Measurements from ENCODE around the gene NEK4.
"Not testable (repeated sequence)": the region's sequence is repeated elsewhere in the genome, so short reads cannot be mapped to it uniquely, and the experiment has no call there.

Gene NEK4

GRCh38 chr3:52779011-52779836 is 8.5 kb upstream of the NEK4 start:
- Mint-ChIP-seq H3K4me3 (no peak overlapping the region), H3K27ac (no peak overlapping the region), H3K4me1 (peaks cover 2% of the 10 kb centered on the region), H3K36me3 (no peaks in the 10 kb centered on the region), H3K27me3 (peaks cover 71% of the 10 kb centered on the region), H3K9me3 (no peaks in the 10 kb centered on the region)
- no peak for DNase-seq
- CTCF ChIA-PET, result interaction anchor here (0.6 kb wide), 1 partner anchor 21 kb away, joined by 3 read pairs; no protein-coding TSS in a partner anchor

- no peak overlapping the region for H3K27ac Mint-ChIP-seq
- CTCF ChIA-PET, result no interaction called here
- H3K4me1 Mint-ChIP-seq, result peaks cover 2% of the 10 kb centered on the region
- no peak overlapping the region for H3K4me3 Mint-ChIP-seq
- H3K27me3 Mint-ChIP-seq, result peaks cover 66% of the 10 kb centered on the region
- no peaks in the 10 kb centered on the region for H3K9me3 Mint-ChIP-seq
- no peaks in the 10 kb centered on the region for H3K36me3 Mint-ChIP-seq
- no peak for DNase-seq
These were observed 7.4 kb upstream of the NEK4 start for GRCh38 chr3:52777959-52778805.

- no peaks in the 10 kb centered on the region for H3K9me3 Mint-ChIP-seq
- H3K36me3 Mint-ChIP-seq, result no peaks in the 10 kb centered on the region
- peaks cover 2% of the 10 kb centered on the region for H3K4me1 Mint-ChIP-seq
- H3K4me3 Mint-ChIP-seq, result no peak within 1 kb of the TSS
- DNase-seq, result no peak
- peaks cover 57% of the 10 kb centered on the region for H3K27me3 Mint-ChIP-seq
- no peak within 1 kb of the TSS for H3K27ac Mint-ChIP-seq
- CTCF ChIA-PET, result no interaction called here
These were observed 6.6 kb upstream of the NEK4 start, which contains the start of gene ITIH1 for GRCh38 chr3:52777127-52777958. Gene ITIH1, plus strand, starts transcription at chr3:52777599. Its CDS starts 17 bp downstream, at chr3:52777616.

- not testable (repeated sequence) for H3K36me3 Mint-ChIP-seq, H3K27ac Mint-ChIP-seq, H3K4me3 Mint-ChIP-seq, H3K9me3 Mint-ChIP-seq, H3K4me1 Mint-ChIP-seq, DNase-seq
- H3K27me3 Mint-ChIP-seq, result peaks cover 49% of the 10 kb centered on the region
- CTCF ChIA-PET, result interaction anchor here (0.6 kb wide), 1 partner anchor 307 kb away, joined by 3 read pairs; no protein-coding TSS in a partner anchor
These were observed 5.7 kb upstream of the NEK4 start for GRCh38 chr3:52776486-52776885.

GRCh38 chr3:52775877-52776276 is 5.1 kb upstream of the NEK4 start:
- DNase-seq, result no peak
- CTCF ChIA-PET, result interaction anchor here (0.6 kb wide), 1 partner anchor 306 kb away, joined by 3 read pairs; no protein-coding TSS in a partner anchor
- Mint-ChIP-seq H3K9me3 (no peaks in the 10 kb centered on the region), H3K27ac (no peak overlapping the region), H3K4me3 (no peak overlapping the region), H3K27me3 (peaks cover 43% of the 10 kb centered on the region), H3K36me3 (no peaks in the 10 kb centered on the region), H3K4me1 (peaks cover 13% of the 10 kb centered on the region)

- DNase-seq, result no peak
- CTCF ChIA-PET, result no interaction called here
- Mint-ChIP-seq H3K4me3 (no peak overlapping the region), H3K9me3 (no peaks in the 10 kb centered on the region), H3K27me3 (peaks cover 36% of the 10 kb centered on the region), H3K4me1 (peaks cover 14% of the 10 kb centered on the region), H3K27ac (no peak overlapping the region), H3K36me3 (no peaks in the 10 kb centered on the region)
These were observed 4.4 kb upstream of the NEK4 start for GRCh38 chr3:52774901-52775864.

- Mint-ChIP-seq H3K4me1 (peaks cover 24% of the 10 kb centered on the region), H3K9me3 (no peaks in the 10 kb centered on the region), H3K27me3 (peaks cover 26% of the 10 kb centered on the region), H3K36me3 (peaks cover 3% of the 10 kb centered on the region), H3K27ac (no peak overlapping the region), H3K4me3 (no peak overlapping the region)
- CTCF ChIA-PET, result no interaction called here
- DNase-seq, result no peak
These were observed 3.5 kb upstream of the NEK4 start for GRCh38 chr3:52774066-52774713.

GRCh38 chr3:52773361-52774065 is 2.8 kb upstream of the NEK4 start:
- H3K4me3 Mint-ChIP-seq, result no peak overlapping the region
- DNase-seq, result no peak
- no peaks in the 10 kb centered on the region for H3K9me3 Mint-ChIP-seq
- peaks cover 25% of the 10 kb centered on the region for H3K4me1 Mint-ChIP-seq
- CTCF ChIA-PET, result no interaction called here
- H3K27me3 Mint-ChIP-seq, result peaks cover 19% of the 10 kb centered on the region
- H3K36me3 Mint-ChIP-seq, result peaks cover 4% of the 10 kb centered on the region
- no peak overlapping the region for H3K27ac Mint-ChIP-seq

- Mint-ChIP-seq H3K9me3 (no peaks in the 10 kb centered on the region), H3K36me3 (peaks cover 8% of the 10 kb centered on the region), H3K4me3 (peak overlapping the region; percentile 88), H3K27ac (peak overlapping the region; percentile 37), H3K4me1 (peaks cover 23% of the 10 kb centered on the region), H3K27me3 (peaks cover 15% of the 10 kb centered on the region)
- no peak for DNase-seq
- CTCF ChIA-PET, result interaction anchor here (1.3 kb wide), 2 partner anchors 27 to 37 kb away, joined by 3 to 6 read pairs; no protein-coding TSS in a partner anchor
These were observed 962 bp upstream of the NEK4 start for GRCh38 chr3:52771702-52772101.

GRCh38 chr3:52771334-52771681 is 568 bp upstream of the NEK4 start:
- Mint-ChIP-seq H3K4me1 (peaks cover 23% of the 10 kb centered on the region), H3K9me3 (no peaks in the 10 kb centered on the region), H3K27me3 (peaks cover 11% of the 10 kb centered on the region), H3K27ac (peak overlapping the region; percentile 86), H3K36me3 (peaks cover 8% of the 10 kb centered on the region), H3K4me3 (peak overlapping the region; percentile 88)
- DNase-seq, result no peak
- CTCF ChIA-PET, result interaction anchor here (1.3 kb wide), 2 partner anchors 28 to 37 kb away, joined by 3 to 6 read pairs; no protein-coding TSS in a partner anchor

- H3K4me3 Mint-ChIP-seq, result peak overlapping the region; percentile 88
- peak overlapping the region; percentile 46 for H3K27ac Mint-ChIP-seq
- no peak for DNase-seq
- H3K27me3 Mint-ChIP-seq, result no peaks in the 10 kb centered on the region
- no peaks in the 10 kb centered on the region for H3K9me3 Mint-ChIP-seq
- H3K36me3 Mint-ChIP-seq, result peaks cover 16% of the 10 kb centered on the region
- CTCF ChIA-PET, result interaction anchor here (0.8 kb wide), 1 partner anchor 69 kb away, joined by 3 read pairs; no protein-coding TSS in a partner anchor
- H3K4me1 Mint-ChIP-seq, result peaks cover 23% of the 10 kb centered on the region
These were observed 819 bp downstream of the NEK4 start for GRCh38 chr3:52769786-52770455.

GRCh38 chr3:52763466-52763865 is 7.3 kb downstream of the NEK4 start:
- H3K27ac Mint-ChIP-seq, result no peak overlapping the region
- CTCF ChIA-PET, result no interaction called here
- H3K27me3 Mint-ChIP-seq, result no peaks in the 10 kb centered on the region
- H3K36me3 Mint-ChIP-seq, result peaks cover 50% of the 10 kb centered on the region
- H3K4me1 Mint-ChIP-seq, result no peaks in the 10 kb centered on the region
- DNase-seq, result no peak
- H3K9me3 Mint-ChIP-seq, result no peaks in the 10 kb centered on the region
- no peak overlapping the region for H3K4me3 Mint-ChIP-seq
